K562 (cell line): ENCODE measurements around the gene DET1. TPM values are rescaled to one million over a fixed set of nuclear protein-coding genes. Genes with fewer than 3 reads are reported as not detected.

ENCODE experiments used
- ATAC-seq: fragments of 200-7000 bp; cut with Tn5 transposase; 3 replicates; pipeline ENCODE4 v1.9.1; 2020; ENCODE audit warnings: moderate library complexity
- BruUV-seq: library from RNA; stranded (reverse); fragments of 400-500 nt; replicated peaks from 2 replicates; lab custom pipeline; 2021; lab: Mats Ljungman, UMichigan
- CTCF ChIA-PET: fragments of 300-600 bp; formaldehyde crosslinking; extraction: SDS; loops from one replicate; lab custom pipeline; 2021; ENCODE audit warnings: low intra/inter-chr PET ratio; lab: Yijun Ruan, JAX
- POLR2A ChIA-PET: fragments of 300-600, 350-650 bp; sonication (Branson Sonifier 250); formaldehyde crosslinking; extraction: SDS; loops from one replicate; lab custom pipeline; 2021; ENCODE audit warnings: antibody characterized with exemption, inconsistent platforms; lab: Yijun Ruan, JAX
- DNase-seq, 4 experiments: peaks; one replicate each; pipeline versions ENCODE4 v3.0.0 to v3.0.0-alpha.2; 2011 to 2018; ENCODE audit warnings: low spot score in 3 of 4, mixed read lengths in 3 of 4; ENCODE audit errors: extremely low read depth in 1 of 4
- FAIRE-seq: peaks from 2 replicates; lab custom pipeline; 2011; peaks lifted over from hg19 to GRCh38; lab: Jason Lieb, UNC
- H2AFZ ChIP-seq: 2 replicates; pipeline ENCODE4 v1.6.0; 2011; ENCODE audit warnings: low read depth, low read length, control low read depth, inconsistent platforms
- H3K27ac ChIP-seq: fragments of 200-600 bp; 3 replicates; pipeline ENCODE4 v1.8.0; 2011; ENCODE audit warnings: low read depth, mild to moderate bottlenecking, control low read depth, inconsistent platforms, low read length, moderate library complexity, mixed read lengths; ENCODE audit errors: extremely low read depth
- H3K27me3 ChIP-seq, 2 experiments: fragments of 300-600 bp in 1 of 2; 2 replicates in 1 of 2; 3 replicates in 1 of 2; pipeline versions ENCODE4 v1.6.0 to v1.8.0; 2011; ENCODE audit warnings: inconsistent platforms in 2 of 2, low read length in 2 of 2, mild to moderate bottlenecking in 1 of 2, mixed read lengths in 1 of 2, moderate library complexity in 1 of 2; ENCODE audit not compliant: control insufficient read depth in 2 of 2, insufficient read depth in 2 of 2
- H3K36me3 ChIP-seq: fragments of 300-600 bp; 3 replicates; pipeline ENCODE4 v1.8.0; 2011; ENCODE audit warnings: mild to moderate bottlenecking, low read length, inconsistent platforms; ENCODE audit not compliant: control insufficient read depth, insufficient read depth
- H3K4me1 ChIP-seq, 2 experiments: fragments of 200-600 bp in 1 of 2; replicated peaks in 1 of 2; 2 replicates in 1 of 2; 3 replicates in 1 of 2; pipeline versions ENCODE4 v1.5.1 to v1.8.0; 2011; ENCODE audit warnings: inconsistent platforms in 2 of 2, low read length in 2 of 2, mild to moderate bottlenecking in 1 of 2, mixed read lengths in 1 of 2, moderate library complexity in 1 of 2; ENCODE audit not compliant: control insufficient read depth in 2 of 2, insufficient read depth in 2 of 2
- H3K4me2 ChIP-seq: 2 replicates; pipeline ENCODE4 v1.6.1; 2011; ENCODE audit warnings: low read length, control low read depth, inconsistent platforms, mixed read lengths; ENCODE audit not compliant: insufficient read depth
- H3K4me3 ChIP-seq: fragments of 200-600 bp; sonication (generic), shearing (Covaris generic); 2 replicates; pipeline ENCODE4 v1.5.1; 2016; ENCODE audit warnings: control low read depth, inconsistent platforms
- H3K79me2 ChIP-seq: fragments of 200-600 bp; 3 replicates; pipeline ENCODE4 v1.8.0; 2011; ENCODE audit warnings: low read length, inconsistent platforms; ENCODE audit not compliant: control insufficient read depth, insufficient read depth
- H3K9ac ChIP-seq, 2 experiments: 2 replicates each; pipeline versions ENCODE4 v1.6.0 to v1.6.1; 2011; ENCODE audit warnings: low read depth in 2 of 2, low read length in 2 of 2, control low read depth in 1 of 2, inconsistent platforms in 1 of 2, mild to moderate bottlenecking in 1 of 2, mixed read lengths in 1 of 2; ENCODE audit not compliant: insufficient read depth in 1 of 2
- H3K9me1 ChIP-seq: one replicate; pipeline ENCODE4 v1.6.0; 2011; ENCODE audit warnings: inconsistent platforms, mild to moderate bottlenecking, low read length, moderate library complexity; ENCODE audit not compliant: control insufficient read depth, insufficient read depth
- H3K9me3 ChIP-seq: replicated peaks from 2 replicates; pipeline ENCODE4 v1.5.1; 2011; ENCODE audit warnings: low read depth, low read length, inconsistent platforms; ENCODE audit not compliant: control insufficient read depth, insufficient read depth
- H4K20me1 ChIP-seq: replicated peaks from 2 replicates; pipeline ENCODE4 v1.6.1; 2011; ENCODE audit warnings: low read length, inconsistent platforms, mixed read lengths; ENCODE audit not compliant: control insufficient read depth, insufficient read depth
- DACH1 ChIP-seq: fragments of 450-650 bp; IDR thresholded peaks from 2 replicates; pipeline ENCODE4 v1.6.1; 2018; ENCODE audit not compliant: partially characterized antibody
- EZH2 ChIP-seq: IDR thresholded peaks from 2 replicates; pipeline ENCODE4 v1.6.1; 2012; ENCODE audit warnings: low read depth, mild to moderate bottlenecking, inconsistent platforms, low read length, borderline replicate concordance
- KAT2B ChIP-seq: IDR thresholded peaks from one replicate; pipeline ENCODE4 v1.6.1; 2012; ENCODE audit warnings: low read depth, mild to moderate bottlenecking, control low read depth, inconsistent platforms, low read length, moderate library complexity
- MTF1 ChIP-seq: fragments of 250-450 bp; sonication (Bioruptor Pico); IDR thresholded peaks from 2 replicates; pipeline ENCODE4 v1.9.0; 2021; ENCODE audit warnings: moderate library complexity, mild to moderate bottlenecking, inconsistent platforms, borderline replicate concordance
- SREBF2 ChIP-seq: sonication (generic); formaldehyde crosslinking; IDR thresholded peaks from 2 replicates; pipeline ENCODE4 v1.4.0; 2020; ENCODE audit warnings: mild to moderate bottlenecking, missing genetic modification reagents
- SUPT5H ChIP-seq: fragments of 450-650 bp; IDR thresholded peaks from 2 replicates; pipeline ENCODE4 v1.6.1; 2016
- TOE1 ChIP-seq, 2 experiments: fragments of 450-650 bp in 1 of 2; sonication (generic) in 1 of 2; formaldehyde crosslinking in 1 of 2; IDR thresholded peaks; 2 replicates each; pipeline versions ENCODE4 v1.7.1 to v1.8.0; 2016 to 2022; ENCODE audit warnings: borderline replicate concordance in 2 of 2, mild to moderate bottlenecking in 2 of 2, antibody characterized with exemption in 1 of 2, inconsistent platforms in 1 of 2, low read depth in 1 of 2, missing genetic modification reagents in 1 of 2, moderate library complexity in 1 of 2
- ZNF23 ChIP-seq: fragments of 250-450 bp; sonication (Bioruptor Pico); IDR thresholded peaks from 2 replicates; pipeline ENCODE4 v1.4.0; 2020; ENCODE audit warnings: mild to moderate bottlenecking
- ZNF316 ChIP-seq: fragments of 450-650 bp; IDR thresholded peaks from 2 replicates; pipeline ENCODE4 v1.6.1; 2016
- ZNF551 ChIP-seq: fragments of 250-450 bp; sonication (Bioruptor Pico); IDR thresholded peaks from 2 replicates; pipeline ENCODE4 v1.5.0; 2021; ENCODE audit warnings: mild to moderate bottlenecking, moderate library complexity
- ZNF668 ChIP-seq: fragments of 250-450 bp; sonication (Bioruptor Pico); IDR thresholded peaks from 2 replicates; pipeline ENCODE4 v1.8.0; 2022; ENCODE audit warnings: mild to moderate bottlenecking, inconsistent platforms
- WGBS: fragments of 100-300 bp; shearing (Covaris generic); methylation state at CpG from one replicate; pipeline ENCODE4 v1.1.6; 2016; ENCODE audit warnings: low coverage, mixed read lengths; ENCODE audit not compliant: insufficient coverage; ENCODE audit errors: missing lambda C conversion rate; 5-methylcytosine and 5-hydroxymethylcytosine counted together
- in situ Hi-C: fragments of 300-500 bp; cut with MboI; formaldehyde crosslinking; loops from 4 replicates; pipeline ENCODE4 v1.15.0; 2018; ENCODE audit warnings: inconsistent platforms, mixed read lengths
- intact Hi-C: fragments of 100-400 bp; cut with micrococcal nuclease; formaldehyde crosslinking; loops from 2 replicates; pipeline ENCODE4 v1.14.2; 2022
- polyA plus RNA-seq, 8 experiments: library from polyadenylated mRNA; depleted of rRNA in 4 of 8; stranded (reverse) in 5 of 8; unstranded in 3 of 8; fragments of >200 nt; fragmentation: Nextera tagmentation in 2 of 8; fragmentation: Illumina TruSeq in 1 of 8; extraction: Ambion mirVana in 2 of 8; extraction: Trizol in 1 of 8; gene quantifications; 2 replicates each; pipeline versions ENCODE4 v1.2.1 to v1.2.3, GENCODE V29; 2011 to 2014; ENCODE audit warnings: inconsistent platforms in 1 of 8, missing spikeins in 1 of 8
- total RNA-seq, 7 experiments: library from RNA; depleted of rRNA in 6 of 7; stranded (reverse); fragments of >200 nt in 6 of 7; fragmentation: Illumina TruSeq in 2 of 7; extraction: Trizol in 2 of 7; gene quantifications; 2 replicates each; pipeline versions ENCODE4 v1.2.1 to v1.2.3, GENCODE V29; 2011 to 2021; ENCODE audit warnings: low replicate concordance in 1 of 7
- TF ChIP-seq, protein P1 (sequence below): sonication (generic); formaldehyde crosslinking; IDR thresholded peaks from 2 replicates; pipeline ENCODE4 v1.8.0; 2022; ENCODE audit warnings: missing genetic modification reagents, mild to moderate bottlenecking, moderate library complexity, borderline replicate concordance
- TF ChIP-seq, protein P2 (sequence below): fragments of 450-650 bp; formaldehyde crosslinking; IDR thresholded peaks from 2 replicates; pipeline ENCODE4 v1.4.0; 2022; ENCODE audit warnings: missing genetic modification characterization

Gene DET1
- total and polyA plus RNA-seq, 9 of the 15 experiments (the other 6 are each of a cell fraction or from before 2014, with no cell fraction given) = 4.2 to 8.1 (median 6.0) TPM

DNA sequence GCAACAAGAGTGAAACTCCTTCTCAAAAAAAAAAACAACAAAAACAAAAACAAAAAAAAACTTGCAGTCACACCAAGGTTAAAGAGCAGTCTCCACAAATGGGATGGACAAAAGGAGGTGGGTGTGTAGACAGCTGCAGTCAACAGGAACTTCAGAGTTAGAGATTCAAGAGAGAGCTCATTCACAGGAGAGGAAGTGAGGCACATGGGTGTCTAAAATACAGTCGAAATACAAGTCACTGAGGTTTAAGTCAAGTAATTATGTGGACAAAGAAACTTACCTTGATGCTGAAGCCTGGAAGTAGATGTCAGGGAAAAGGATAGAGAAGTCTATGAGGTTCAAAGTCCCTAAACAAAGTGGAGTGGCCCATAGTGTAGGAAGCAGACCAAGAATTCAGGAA lies 64.2 kb downstream of the DET1 start:
- TF ChIP-seq TOE1 (IDR thresholded peaks at IDR 0.05; ENCODE audit: borderline replicate concordance) = no peak
- TF ChIP-seq TOE1 (CRISPR knock-in tag; IDR thresholded peaks at IDR 0.05; ENCODE audit: borderline replicate concordance, low read depth) = no peak
- TF ChIP-seq SREBF2 (CRISPR knock-in tag) = no peak
- TF ChIP-seq MTF1 = no peak
- DNase-seq (no peak), FAIRE-seq (no peak), ATAC-seq (no peak)
- H3K4me2 ChIP-seq = no peak overlapping the region
- H3K36me3 ChIP-seq = peaks cover 14% of the 10 kb centered on the region; the same call in 2 of the 3 replicates
- WGBS = 0% methylated on average over 1 of the region's 1 CpG
- no peaks in the 10 kb centered on the region for H3K9me3 ChIP-seq
- ChIA-PET CTCF (no interaction called here), POLR2A (interaction anchor here (1.3 to 1.9 kb wide), 2 partner anchors 11 to 15 kb away, joined by 3 to 7 read pairs; partner anchors contain the start of genes MRPL46 and MRPS11)
- H3K27ac ChIP-seq = no peak overlapping the region
- no peaks in the 10 kb centered on the region for H3K4me1 ChIP-seq
- in situ Hi-C loops = no loop called here
- H3K4me3 ChIP-seq = no peak overlapping the region
- no peaks in the 10 kb centered on the region for H4K20me1 ChIP-seq
- H3K9ac ChIP-seq = no peak overlapping the region
- no peaks in the 10 kb centered on the region for H3K9me1 ChIP-seq
- no TSS peak for BruUV-seq
- intact Hi-C loops = no loop called here
- no peaks in the 10 kb centered on the region for H3K27me3 ChIP-seq
- no peak overlapping the region for H2AFZ ChIP-seq
- H3K79me2 ChIP-seq = no peaks in the 10 kb centered on the region

DNA sequence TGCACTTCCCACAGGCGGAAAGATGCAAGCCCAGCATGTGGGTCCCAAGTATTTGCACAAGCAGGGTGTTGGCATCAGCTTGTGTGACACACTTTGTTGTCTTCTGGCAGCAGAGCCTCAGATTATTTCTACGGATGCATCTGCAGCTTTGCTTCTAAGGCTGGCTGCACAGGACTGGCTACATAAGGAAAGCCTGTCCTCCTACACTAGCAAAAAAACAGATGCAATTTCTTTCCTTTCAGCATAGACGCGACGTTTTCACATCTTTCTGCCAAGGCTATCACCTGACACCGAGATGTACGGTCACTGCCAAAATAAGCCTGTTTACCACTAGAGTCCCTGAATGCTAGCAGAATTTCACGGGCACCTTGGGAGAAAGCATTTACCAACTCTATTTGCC lies 65.5 kb downstream of the DET1 start:
- no peaks in the 10 kb centered on the region for H3K4me1 ChIP-seq
- 74% methylated on average over 8 of the region's 8 CpGs for WGBS
- no peaks in the 10 kb centered on the region for H3K79me2 ChIP-seq
- H3K36me3 ChIP-seq = peaks cover 26% of the 10 kb centered on the region
- CTCF ChIA-PET = no interaction called here
- no peak overlapping the region for H3K27ac ChIP-seq
- BruUV-seq = no TSS peak
- H3K4me3 ChIP-seq = no peak overlapping the region
- DNase-seq (no peak), ATAC-seq (no peak), FAIRE-seq (no peak)
- TF ChIP-seq, protein P1, sequence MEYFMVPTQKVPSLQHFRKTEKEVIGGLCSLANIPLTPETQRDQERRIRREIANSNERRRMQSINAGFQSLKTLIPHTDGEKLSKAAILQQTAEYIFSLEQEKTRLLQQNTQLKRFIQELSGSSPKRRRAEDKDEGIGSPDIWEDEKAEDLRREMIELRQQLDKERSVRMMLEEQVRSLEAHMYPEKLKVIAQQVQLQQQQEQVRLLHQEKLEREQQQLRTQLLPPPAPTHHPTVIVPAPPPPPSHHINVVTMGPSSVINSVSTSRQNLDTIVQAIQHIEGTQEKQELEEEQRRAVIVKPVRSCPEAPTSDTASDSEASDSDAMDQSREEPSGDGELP (CRISPR knock-in tag) = no peak
- TF ChIP-seq ZNF23 (CRISPR knock-in tag) (no peak), ZNF668 (CRISPR knock-in tag) (no peak), EZH2 (no peak), ZNF316 (no peak), DACH1 (no peak), KAT2B (no peak), ZNF551 (CRISPR knock-in tag) (no peak), SUPT5H (no peak)
- TF ChIP-seq, protein P2, sequence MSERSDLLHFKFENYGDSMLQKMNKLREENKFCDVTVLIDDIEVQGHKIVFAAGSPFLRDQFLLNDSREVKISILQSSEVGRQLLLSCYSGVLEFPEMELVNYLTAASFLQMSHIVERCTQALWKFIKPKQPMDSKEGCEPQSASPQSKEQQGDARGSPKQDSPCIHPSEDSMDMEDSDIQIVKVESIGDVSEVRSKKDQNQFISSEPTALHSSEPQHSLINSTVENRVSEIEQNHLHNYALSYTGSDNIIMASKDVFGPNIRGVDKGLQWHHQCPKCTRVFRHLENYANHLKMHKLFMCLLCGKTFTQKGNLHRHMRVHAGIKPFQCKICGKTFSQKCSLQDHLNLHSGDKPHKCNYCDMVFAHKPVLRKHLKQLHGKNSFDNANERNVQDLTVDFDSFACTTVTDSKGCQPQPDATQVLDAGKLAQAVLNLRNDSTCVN = no peak
- H4K20me1 ChIP-seq = no peaks in the 10 kb centered on the region
- no peak overlapping the region for H2AFZ ChIP-seq
- H3K9ac ChIP-seq = peak overlapping the region in 1 of 2 experiments; percentile 8; a peak in 1 of 4 replicates
- H3K9me3 ChIP-seq = no peaks in the 10 kb centered on the region
- in situ Hi-C loops (no loop called here), intact Hi-C loops (no loop called here)
- H3K27me3 ChIP-seq = no peaks in the 10 kb centered on the region
- H3K4me2 ChIP-seq = no peak overlapping the region
- POLR2A ChIA-PET = interaction anchor here (0.7 to 1.9 kb wide), 4 partner anchors 9 to 530 kb away, joined by 3 to 7 read pairs (median 3); partner anchors contain the start of genes MRPL46 and MRPS11
- no peaks in the 10 kb centered on the region for H3K9me1 ChIP-seq
